Mammary epithelial cell (primary cell): ENCODE measurements around the gene MAP6.

Source experiments
- CTCF ChIP-seq, 2 donors: IDR thresholded peaks in 1 of 2; conservative IDR thresholded peaks in 1 of 2; 2 replicates each; pipeline ENCODE4 v1.5.1; 2011 to 2012; ENCODE audit warnings: inconsistent platforms in 2 of 2, low read length in 2 of 2, mild to moderate bottlenecking in 2 of 2, control low read depth in 1 of 2, low read depth in 1 of 2; ENCODE audit not compliant: insufficient read depth in 1 of 2; ENCODE audit errors: extremely low read depth in 1 of 2
- EZH2 ChIP-seq: IDR thresholded peaks from 2 replicates; pipeline ENCODE4 v1.6.1; 2012; ENCODE audit warnings: low read length, inconsistent platforms, borderline replicate concordance

DNA sequence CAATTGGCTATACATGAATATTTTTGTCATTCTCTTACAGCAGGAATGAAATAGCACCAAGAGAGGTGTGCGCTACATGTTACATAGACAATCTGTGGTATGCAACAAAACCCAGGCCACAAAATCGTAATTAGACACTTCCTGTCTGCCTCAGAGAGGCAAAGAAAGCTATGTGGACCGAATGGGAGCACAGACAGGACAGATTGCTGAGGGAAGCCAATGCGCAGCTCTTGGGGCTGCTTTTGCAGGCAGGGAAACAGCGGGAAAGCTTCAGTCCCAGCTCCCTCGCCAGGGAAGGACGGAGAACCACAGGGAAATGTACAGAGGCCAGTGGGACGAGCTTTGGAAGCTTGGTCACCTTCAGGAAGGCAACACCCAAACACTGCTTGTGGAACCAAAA, 65.9 kb downstream of the MAP6 start:
- TF ChIP-seq EZH2 (no peak), CTCF (conservative IDR thresholded peaks at IDR 0.05 in 1 of 2, IDR thresholded peaks at IDR 0.05 in 1 of 2; ENCODE audit: extremely low read depth in 1 of 2, insufficient read depth in 1 of 2, low read depth in 1 of 2, low read length in 2 of 2) (no peak)
